ENCODE data around the gene MCIDAS. TPM values are rescaled to one million over a fixed set of nuclear protein-coding genes. Genes with fewer than 3 reads are reported as not detected.

Gene MCIDAS
- 0.03 TPM for polyA plus RNA-seq (2013, experiment 1 of 2)
- polyA plus RNA-seq (2013, experiment 2 of 2) = 0.04 TPM

DNA sequence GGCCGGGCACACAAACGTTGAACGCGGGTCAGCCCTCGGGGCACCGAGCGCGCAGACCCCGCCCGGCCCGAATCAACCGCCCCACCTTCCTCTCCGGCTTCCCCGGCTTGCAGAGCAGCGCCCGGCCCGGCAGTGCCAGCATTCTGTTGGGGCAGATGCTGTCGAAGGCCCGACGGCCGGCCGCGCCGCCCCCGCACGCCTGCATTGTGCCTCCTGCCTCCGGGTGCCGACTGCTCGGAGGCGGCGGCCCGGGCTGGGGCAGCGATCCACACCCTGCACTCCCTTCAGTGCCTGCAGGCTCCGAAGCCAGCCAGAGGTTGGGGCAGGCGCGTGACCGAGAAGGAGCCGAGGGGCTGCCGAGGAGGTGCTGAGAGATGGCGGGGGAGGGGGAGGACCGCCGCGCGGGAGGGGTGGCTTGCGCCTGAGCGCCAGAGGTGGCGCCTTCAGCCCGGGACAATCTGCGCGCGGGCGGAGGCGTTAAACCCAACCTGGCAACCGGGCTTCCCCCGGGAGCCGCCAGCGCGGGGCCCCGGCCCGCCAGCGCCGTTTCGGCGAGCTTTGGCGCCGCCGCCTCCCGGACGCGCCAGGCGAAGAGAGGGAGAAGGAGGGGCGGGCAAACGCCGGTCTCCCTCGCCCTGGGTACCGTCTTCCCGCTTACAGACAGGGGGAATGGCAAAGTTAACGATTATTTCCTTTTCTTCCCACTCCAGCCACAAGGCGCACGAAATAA lies at the start of gene MCIDAS:
MCIDAS (minus strand) TSS at position 382 of the 730 bp plus-strand sequence; CDS start at position 205, 177 bp downstream.
- no peak within 1 kb of the TSS for H3K9ac ChIP-seq (ENCODE audit: low read depth, low read length, poor library complexity)
- H2AK5ac ChIP-seq (ENCODE audit: low read depth, low read length) = no peak within 1 kb of the TSS
- H3K14ac ChIP-seq (ENCODE audit: low read length) = no peak within 1 kb of the TSS
- peak within 1 kb of the TSS; percentile 95 for H2AFZ ChIP-seq (ENCODE audit: low read length)
- H3K23ac ChIP-seq (ENCODE audit: low read depth, low read length, poor library complexity) = peak within 1 kb of the TSS; percentile 40
- whole genome bisulfite sequencing, 2 donors (ENCODE audit: extremely low coverage in 2 of 2, insufficient read length in 2 of 2, insufficient replicate concordance in 1 of 2) = no CpG with 5 or more reads among the region's 80 CpGs
- H3K36me3 ChIP-seq (replicated peaks in 1 of 2; ENCODE audit: control insufficient read depth in 2 of 2, insufficient read depth in 2 of 2, low read length in 2 of 2) = no peaks in the 10 kb centered on the region
- H2BK15ac ChIP-seq (ENCODE audit: low read length) = no peak within 1 kb of the TSS
- no peak within 1 kb of the TSS for H2BK5ac ChIP-seq (ENCODE audit: low read length)
- H3K4ac ChIP-seq (ENCODE audit: low read length) = no peak within 1 kb of the TSS
- no peaks in the 10 kb centered on the region for H3K79me1 ChIP-seq (ENCODE audit: low read depth, low read length)
- H2BK120ac ChIP-seq (ENCODE audit: low read depth, low read length) = no peak within 1 kb of the TSS
- H3K18ac ChIP-seq (ENCODE audit: low read length) = peak within 1 kb of the TSS; percentile 84
- peak; percentile 70 for DNase-seq (ENCODE audit: low spot score)
- peaks cover 2 to 7% of the 10 kb centered on the region in 2 donors for H3K9me3 ChIP-seq (replicated peaks in 1 of 2; ENCODE audit: control insufficient read depth in 2 of 2, insufficient read depth in 1 of 2, low read depth in 1 of 2, low read length in 2 of 2)
- no peak within 1 kb of the TSS for H2BK12ac ChIP-seq (ENCODE audit: low read length)
- peak within 1 kb of the TSS; percentile 45 to 79 for H3K4me3 ChIP-seq (ENCODE audit: low read length in 2 of 2)
- no peak within 1 kb of the TSS for H3K27ac ChIP-seq (replicated peaks; ENCODE audit: low read length)
- H3K27me3 ChIP-seq (ENCODE audit: control insufficient read depth in 3 of 3, insufficient read depth in 3 of 3, low read depth in 1 of 3, low read length in 3 of 3) = peaks cover 60 to 98% (median 97%) of the 10 kb centered on the region in 3 experiments
- no peak within 1 kb of the TSS for H4K91ac ChIP-seq (ENCODE audit: low read depth, low read length, poor library complexity)
- H3K4me1 ChIP-seq (ENCODE audit: control insufficient read depth in 2 of 2, insufficient read depth in 1 of 2, low read depth in 1 of 2, low read length in 2 of 2) = peaks cover 7 to 13% of the 10 kb centered on the region in 2 donors
- H3K4me2 ChIP-seq (ENCODE audit: insufficient read depth, low read length, poor library complexity, severe bottlenecking) = peak within 1 kb of the TSS; percentile 63
- no peak within 1 kb of the TSS for H4K8ac ChIP-seq (ENCODE audit: low read depth, low read length)

DNA sequence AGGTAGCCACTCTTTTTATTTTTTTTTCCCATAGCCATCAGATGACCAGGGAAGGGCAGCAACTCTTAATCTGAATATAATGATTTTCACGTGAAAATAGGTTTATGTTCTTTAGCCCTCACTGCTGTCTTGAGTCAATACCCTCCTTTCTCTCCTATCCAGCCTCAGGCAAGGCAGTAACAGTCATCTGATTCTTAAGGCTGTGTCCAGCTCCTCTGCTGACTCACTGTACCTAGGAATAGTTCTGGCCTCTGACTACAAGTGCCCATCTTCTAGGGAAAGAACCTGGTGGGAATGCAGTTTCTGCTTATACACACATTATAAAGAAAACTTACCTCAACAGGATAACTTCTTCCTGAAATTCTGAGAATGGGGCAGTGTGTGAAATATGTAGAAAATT lies 49.7 kb upstream of the MCIDAS start:
- Histone ChIP-seq H2BK5ac (ENCODE audit: low read length) (no peak overlapping the region), H3K27ac (replicated peaks; ENCODE audit: low read length) (no peak overlapping the region), H3K23ac (ENCODE audit: low read depth, low read length, poor library complexity) (no peak overlapping the region), H3K9ac (ENCODE audit: low read depth, low read length, poor library complexity) (no peak overlapping the region), H3K18ac (ENCODE audit: low read length) (no peak overlapping the region), H3K36me3 (replicated peaks in 1 of 2; ENCODE audit: control insufficient read depth in 2 of 2, insufficient read depth in 2 of 2, low read length in 2 of 2) (peaks cover 13 to 95% of the 10 kb centered on the region in 2 donors), H3K4me2 (ENCODE audit: insufficient read depth, low read length, poor library complexity, severe bottlenecking) (no peak overlapping the region), H2BK12ac (ENCODE audit: low read length) (no peak overlapping the region), H2AFZ (ENCODE audit: low read length) (no peak overlapping the region), H3K27me3 (ENCODE audit: control insufficient read depth in 3 of 3, insufficient read depth in 3 of 3, low read depth in 1 of 3, low read length in 3 of 3) (no peaks in the 10 kb centered on the region), H3K9me3 (replicated peaks in 1 of 2; ENCODE audit: control insufficient read depth in 2 of 2, insufficient read depth in 1 of 2, low read depth in 1 of 2, low read length in 2 of 2) (no peaks in the 10 kb centered on the region), H2BK120ac (ENCODE audit: low read depth, low read length) (no peak overlapping the region), H3K4me3 (ENCODE audit: low read length in 2 of 2) (no peak overlapping the region), H3K4me1 (ENCODE audit: control insufficient read depth in 2 of 2, insufficient read depth in 1 of 2, low read depth in 1 of 2, low read length in 2 of 2) (no peaks in the 10 kb centered on the region), H2AK5ac (ENCODE audit: low read depth, low read length) (no peak overlapping the region), H3K4ac (ENCODE audit: low read length) (no peak overlapping the region), H4K91ac (ENCODE audit: low read depth, low read length, poor library complexity) (no peak overlapping the region), H3K14ac (ENCODE audit: low read length) (no peak overlapping the region), H3K79me1 (ENCODE audit: low read depth, low read length) (no peaks in the 10 kb centered on the region), H4K8ac (ENCODE audit: low read depth, low read length) (no peak overlapping the region), H2BK15ac (ENCODE audit: low read length) (no peak overlapping the region)
- WGBS, 2 donors (ENCODE audit: extremely low coverage in 2 of 2, insufficient read length in 2 of 2, insufficient replicate concordance in 1 of 2) = no CpG with 5 or more reads among the region's 1 CpG
- DNase-seq (ENCODE audit: low spot score) = no peak

DNA sequence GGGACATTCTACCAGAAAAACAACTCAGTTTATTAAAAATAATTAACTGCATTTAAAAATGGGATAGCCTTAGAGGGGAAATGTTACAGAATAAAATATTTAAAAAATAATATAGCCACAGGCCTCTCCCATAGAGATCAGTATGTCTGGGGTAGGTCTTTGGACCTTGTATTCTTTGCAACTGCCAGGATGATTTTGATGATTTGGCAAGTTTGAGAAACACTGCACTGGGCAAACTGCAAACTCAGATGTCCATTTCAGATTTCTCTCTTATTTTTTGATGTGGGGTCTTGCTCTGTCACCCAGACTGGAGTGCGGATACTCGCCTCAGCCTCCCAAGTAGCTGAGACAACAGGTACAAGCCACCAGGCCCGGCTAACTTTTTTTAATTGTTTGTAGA lies 31.2 kb upstream of the MCIDAS start:
- Histone ChIP-seq H3K4ac (ENCODE audit: low read length) (no peak overlapping the region), H3K4me2 (ENCODE audit: insufficient read depth, low read length, poor library complexity, severe bottlenecking) (no peak overlapping the region), H3K9me3 (replicated peaks in 1 of 2; ENCODE audit: control insufficient read depth in 2 of 2, insufficient read depth in 1 of 2, low read depth in 1 of 2, low read length in 2 of 2) (no peaks in the 10 kb centered on the region), H3K18ac (ENCODE audit: low read length) (no peak overlapping the region), H2BK12ac (ENCODE audit: low read length) (no peak overlapping the region), H4K8ac (ENCODE audit: low read depth, low read length) (no peak overlapping the region), H3K36me3 (replicated peaks in 1 of 2; ENCODE audit: control insufficient read depth in 2 of 2, insufficient read depth in 2 of 2, low read length in 2 of 2) (peaks cover 0 to 87% of the 10 kb centered on the region in 2 donors), H2BK15ac (ENCODE audit: low read length) (no peak overlapping the region), H2AFZ (ENCODE audit: low read length) (no peak overlapping the region), H3K14ac (ENCODE audit: low read length) (no peak overlapping the region), H4K91ac (ENCODE audit: low read depth, low read length, poor library complexity) (no peak overlapping the region), H3K4me1 (ENCODE audit: control insufficient read depth in 2 of 2, insufficient read depth in 1 of 2, low read depth in 1 of 2, low read length in 2 of 2) (no peaks in the 10 kb centered on the region), H3K27ac (replicated peaks; ENCODE audit: low read length) (no peak overlapping the region), H2BK120ac (ENCODE audit: low read depth, low read length) (no peak overlapping the region), H2BK5ac (ENCODE audit: low read length) (no peak overlapping the region), H3K79me1 (ENCODE audit: low read depth, low read length) (no peaks in the 10 kb centered on the region), H3K4me3 (ENCODE audit: low read length in 2 of 2) (no peak overlapping the region), H2AK5ac (ENCODE audit: low read depth, low read length) (no peak overlapping the region), H3K27me3 (ENCODE audit: control insufficient read depth in 3 of 3, insufficient read depth in 3 of 3, low read depth in 1 of 3, low read length in 3 of 3) (no peaks in the 10 kb centered on the region), H3K9ac (ENCODE audit: low read depth, low read length, poor library complexity) (no peak overlapping the region), H3K23ac (ENCODE audit: low read depth, low read length, poor library complexity) (no peak overlapping the region)
- no CpG with 5 or more reads among the region's 3 CpGs for WGBS, 2 donors (ENCODE audit: extremely low coverage in 2 of 2, insufficient read length in 2 of 2, insufficient replicate concordance in 1 of 2)
- DNase-seq (ENCODE audit: low spot score) = no peak

DNA sequence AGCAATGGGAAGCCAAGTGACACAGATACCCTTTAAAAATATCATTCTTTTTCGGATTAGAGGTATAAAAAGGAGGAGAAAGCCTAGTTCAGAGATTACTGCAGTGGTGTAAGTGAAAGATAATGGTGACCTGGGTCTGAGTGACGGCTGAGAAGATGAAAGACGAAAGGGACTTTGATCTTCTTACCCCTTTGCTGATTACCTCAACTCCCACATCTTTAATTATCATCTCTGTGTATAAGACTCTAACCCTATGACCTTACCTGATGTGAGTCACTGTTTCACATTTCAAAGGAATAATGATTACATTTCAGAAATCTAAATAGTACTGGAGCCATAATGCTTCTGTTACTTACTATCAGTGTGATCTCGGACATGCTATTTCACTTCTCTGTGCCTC lies 27.7 kb upstream of the MCIDAS start:
- Histone ChIP-seq H2AFZ (ENCODE audit: low read length) (no peak overlapping the region), H2BK5ac (ENCODE audit: low read length) (no peak overlapping the region), H3K9me3 (replicated peaks in 1 of 2; ENCODE audit: control insufficient read depth in 2 of 2, insufficient read depth in 1 of 2, low read depth in 1 of 2, low read length in 2 of 2) (no peaks in the 10 kb centered on the region), H4K91ac (ENCODE audit: low read depth, low read length, poor library complexity) (no peak overlapping the region), H3K27ac (replicated peaks; ENCODE audit: low read length) (no peak overlapping the region), H3K4ac (ENCODE audit: low read length) (no peak overlapping the region), H2BK120ac (ENCODE audit: low read depth, low read length) (no peak overlapping the region), H2AK5ac (ENCODE audit: low read depth, low read length) (no peak overlapping the region), H3K36me3 (replicated peaks in 1 of 2; ENCODE audit: control insufficient read depth in 2 of 2, insufficient read depth in 2 of 2, low read length in 2 of 2) (peaks cover 0 to 55% of the 10 kb centered on the region in 2 donors), H2BK12ac (ENCODE audit: low read length) (no peak overlapping the region), H3K18ac (ENCODE audit: low read length) (no peak overlapping the region), H3K4me2 (ENCODE audit: insufficient read depth, low read length, poor library complexity, severe bottlenecking) (no peak overlapping the region), H3K9ac (ENCODE audit: low read depth, low read length, poor library complexity) (no peak overlapping the region), H3K4me3 (ENCODE audit: low read length in 2 of 2) (no peak overlapping the region), H3K79me1 (ENCODE audit: low read depth, low read length) (no peaks in the 10 kb centered on the region), H3K14ac (ENCODE audit: low read length) (no peak overlapping the region), H3K23ac (ENCODE audit: low read depth, low read length, poor library complexity) (no peak overlapping the region), H4K8ac (ENCODE audit: low read depth, low read length) (no peak overlapping the region), H3K4me1 (ENCODE audit: control insufficient read depth in 2 of 2, insufficient read depth in 1 of 2, low read depth in 1 of 2, low read length in 2 of 2) (no peaks in the 10 kb centered on the region), H3K27me3 (ENCODE audit: control insufficient read depth in 3 of 3, insufficient read depth in 3 of 3, low read depth in 1 of 3, low read length in 3 of 3) (no peaks in the 10 kb centered on the region), H2BK15ac (ENCODE audit: low read length) (no peak overlapping the region)
- no CpG with 5 or more reads among the region's 4 CpGs for WGBS, 2 donors (ENCODE audit: extremely low coverage in 2 of 2, insufficient read length in 2 of 2, insufficient replicate concordance in 1 of 2)
- DNase-seq (ENCODE audit: low spot score) = no peak

All from neuronal stem cell (in vitro differentiated cells).